Midbrain (tissue), 1 donor: ENCODE results near the gene C1QL2.

ENCODE experiments used
- DNase-seq: peaks from one replicate; lab custom pipeline; 2025; lab: John Stamatoyannopoulos, UW

Gene C1QL2

GRCh38 chr2:119158563-119159347 lies at the start of gene C1QL2:
C1QL2 (minus strand) TSS chr2:119158751; CDS start chr2:119158269, 482 bp downstream.
- DNase-seq, result no peak

DNA sequence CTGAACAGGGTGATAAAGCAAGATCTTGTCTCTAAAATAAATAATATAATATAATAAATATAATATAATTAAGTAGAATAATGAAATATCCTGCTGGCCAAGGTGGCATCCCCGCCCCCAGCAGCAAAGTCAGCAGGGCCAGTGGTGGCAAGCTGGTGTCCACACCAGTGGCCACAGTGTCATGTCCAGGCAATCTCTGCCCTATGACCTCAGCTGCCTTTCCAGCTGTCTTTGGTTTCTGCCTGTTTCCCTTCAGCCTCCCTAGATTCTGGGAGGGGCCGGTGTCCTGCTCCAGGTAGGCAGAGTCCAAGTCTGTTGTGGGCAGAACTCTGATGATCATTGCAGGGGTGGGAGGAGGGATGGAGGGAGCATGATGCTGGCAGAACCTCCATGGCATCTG lies 48.9 kb upstream of the C1QL2 start:
- DNase-seq, result no peak

GRCh38 chr2:119206201-119206600 lies 47.6 kb upstream of the C1QL2 start:
- DNase-seq, result no peak

GRCh38 chr2:119205001-119205706 lies 46.6 kb upstream of the C1QL2 start:
- DNase-seq, result no peak

DNA sequence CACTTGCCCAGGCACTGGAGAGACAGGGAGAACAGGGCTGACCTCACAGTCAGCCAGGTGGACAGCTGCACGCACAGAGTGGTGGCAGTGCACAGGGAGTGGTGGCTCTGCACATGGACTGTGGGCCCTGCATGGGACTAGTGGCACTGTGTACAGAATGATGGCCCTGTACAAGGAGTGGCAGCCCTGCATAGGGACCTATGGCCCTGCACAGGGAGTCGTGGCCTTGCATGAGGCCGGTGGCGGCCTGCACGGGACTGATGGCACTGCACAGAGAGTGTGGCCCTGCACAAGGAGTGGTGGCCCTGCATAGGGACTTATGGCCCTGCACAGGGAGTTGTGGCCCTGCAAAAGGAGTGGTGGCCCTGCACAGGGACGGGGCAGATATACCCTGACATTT lies 46.0 kb upstream of the C1QL2 start:
- DNase-seq, result no peak

DNA sequence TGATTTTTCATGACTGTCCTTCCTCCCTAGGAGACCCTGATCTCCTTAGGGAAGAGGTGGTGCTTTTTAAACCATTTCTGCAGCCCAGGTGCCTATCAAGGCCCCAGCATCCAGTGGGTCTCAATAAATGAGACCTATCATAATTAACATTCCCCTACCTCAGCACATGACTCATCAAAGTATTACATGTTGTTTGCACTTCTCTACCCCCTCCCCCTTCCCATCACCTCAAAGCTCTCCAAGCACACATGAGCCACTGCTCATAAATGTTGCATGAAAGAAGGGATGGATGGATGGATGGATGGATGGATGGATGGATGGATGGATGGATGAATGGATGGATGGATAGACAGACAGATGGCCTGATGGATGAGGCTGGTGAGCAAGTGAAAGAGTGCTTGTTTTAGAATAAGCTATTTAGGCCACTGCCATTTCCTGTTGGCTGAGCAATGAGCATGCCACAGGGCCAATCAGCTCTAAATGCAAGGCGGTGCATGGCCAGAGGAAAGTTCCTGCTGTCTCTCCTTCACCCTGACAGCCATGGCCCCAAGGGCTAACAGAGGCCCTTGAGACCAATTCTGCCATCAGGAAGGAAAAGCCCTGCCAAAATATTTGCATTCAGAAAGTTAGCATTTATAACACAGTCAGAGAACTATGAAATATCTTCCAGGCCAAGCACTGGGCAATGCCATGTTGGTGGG lies 44.2 kb upstream of the C1QL2 start:
- no peak for DNase-seq

DNA sequence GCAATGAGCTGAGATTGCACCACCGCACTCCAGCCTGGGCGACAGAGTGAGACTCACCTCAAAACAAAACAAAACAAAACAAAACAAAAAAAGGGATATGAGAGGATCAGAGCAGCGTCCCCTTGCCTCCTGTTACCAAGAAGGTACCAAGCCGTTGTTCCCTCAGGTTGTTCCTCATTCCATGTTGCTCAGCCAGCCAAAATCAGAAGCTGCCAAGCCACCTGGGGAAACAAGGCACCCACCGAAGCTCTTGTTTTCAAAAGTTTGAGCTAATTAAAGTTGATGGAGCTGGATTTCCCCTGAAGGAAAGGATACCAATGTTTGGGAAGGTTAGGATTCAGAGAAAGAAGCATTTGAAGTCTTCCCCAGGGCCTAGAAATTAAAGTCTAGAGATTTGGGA lies 43.3 kb upstream of the C1QL2 start:
- DNase-seq, result no peak

DNA sequence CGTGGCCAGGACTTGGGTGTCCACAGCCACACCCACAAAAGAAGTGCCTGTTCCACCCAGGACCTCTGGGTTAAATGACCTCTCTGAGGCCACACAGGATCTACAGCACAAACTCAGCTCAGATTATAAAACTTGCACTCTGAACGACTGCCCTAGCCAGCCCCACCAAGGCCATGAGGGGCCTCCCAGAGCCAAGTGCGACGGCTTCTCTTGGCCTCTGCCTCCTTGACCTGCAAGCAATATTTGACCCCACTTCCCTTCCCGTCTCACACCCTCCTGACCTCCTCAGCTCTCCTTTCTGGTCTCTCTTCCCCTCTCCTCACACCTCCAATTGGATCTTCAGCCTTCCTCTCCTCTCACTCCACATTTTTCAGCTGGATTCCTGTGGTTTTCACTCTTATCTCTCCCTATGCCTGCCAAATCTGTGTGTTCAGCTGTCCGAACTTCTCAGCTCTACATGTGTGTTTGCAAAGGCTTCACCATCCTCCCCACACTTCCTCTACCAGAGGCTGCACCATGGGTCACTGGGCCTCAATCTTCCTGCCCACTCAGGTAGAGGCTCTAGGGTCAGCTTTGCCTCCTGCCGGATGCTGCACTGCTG lies 39.8 kb upstream of the C1QL2 start:
- no peak for DNase-seq

DNA sequence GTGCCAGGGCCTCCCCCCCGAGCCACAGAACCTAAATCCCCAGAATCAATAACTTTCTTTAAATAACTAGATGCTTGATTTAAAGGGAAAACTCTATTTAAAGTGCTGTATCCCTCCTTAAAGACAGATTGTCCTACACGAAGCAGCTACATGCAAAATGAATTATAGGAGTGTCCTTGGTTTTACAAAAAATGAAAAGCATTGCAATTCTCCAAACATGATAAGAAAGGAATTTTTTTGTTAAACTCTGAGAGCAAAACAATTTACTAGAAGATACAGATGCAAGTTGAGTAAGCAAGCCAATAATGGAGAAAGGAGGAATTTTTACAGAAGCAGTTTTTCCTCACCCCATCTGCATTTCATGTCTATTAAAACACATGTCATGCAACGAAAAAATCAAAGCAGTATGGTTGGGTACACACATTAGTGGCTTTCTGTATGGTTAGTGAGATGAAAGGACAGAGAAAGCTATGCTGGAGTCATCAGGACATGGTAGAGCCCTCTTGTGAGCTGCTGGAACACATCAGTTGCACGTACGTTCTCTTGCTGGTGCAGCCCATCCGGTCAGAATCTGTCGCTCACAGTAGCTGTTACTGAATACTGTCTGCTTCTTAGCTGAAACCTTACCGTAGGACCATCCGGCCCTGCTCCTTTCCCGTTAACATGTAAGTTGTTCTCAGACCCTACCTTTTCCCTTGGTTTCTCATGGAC lies 39.1 kb upstream of the C1QL2 start:
- DNase-seq, result no peak

DNA sequence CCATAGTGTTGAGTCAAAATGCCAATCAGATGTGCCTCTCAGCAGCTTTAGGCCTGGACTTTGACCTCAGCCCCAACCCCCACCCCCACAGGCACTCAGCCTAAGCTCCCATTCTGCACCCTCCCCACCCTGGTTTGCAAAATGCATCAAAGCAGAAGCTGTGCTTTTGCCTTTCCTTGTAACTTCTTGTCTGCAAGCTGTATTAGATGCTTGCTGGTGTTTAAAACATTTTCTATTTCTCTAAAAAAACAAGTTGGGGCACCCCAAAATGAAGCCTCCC lies 38.5 kb upstream of the C1QL2 start:
- no peak for DNase-seq

GRCh38 chr2:119196301-119197125 lies 38.0 kb upstream of the C1QL2 start:
- DNase-seq, result no peak

DNA sequence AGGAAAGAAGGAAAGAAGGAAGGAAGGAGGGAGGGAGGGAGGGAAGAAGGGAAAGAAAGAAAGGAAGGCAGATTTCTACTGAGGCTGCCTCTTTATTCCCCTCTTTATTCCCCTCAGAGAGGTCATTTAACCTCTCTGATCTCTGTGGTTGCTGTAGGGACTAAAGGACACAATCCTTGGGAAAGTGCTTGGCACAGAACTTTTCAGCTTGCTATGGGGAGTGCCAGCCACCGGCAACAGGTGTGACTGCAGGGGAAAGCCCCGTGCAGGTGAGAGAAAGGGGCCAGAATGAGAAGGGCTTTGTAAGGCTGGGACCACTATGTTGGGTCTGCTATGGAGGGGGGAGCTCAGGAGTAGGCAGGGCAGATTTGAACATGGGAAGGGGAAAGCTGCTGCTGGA lies 37.3 kb upstream of the C1QL2 start:
- no peak for DNase-seq

GRCh38 chr2:119195001-119195400 lies 36.5 kb upstream of the C1QL2 start:
- DNase-seq, result no peak

DNA sequence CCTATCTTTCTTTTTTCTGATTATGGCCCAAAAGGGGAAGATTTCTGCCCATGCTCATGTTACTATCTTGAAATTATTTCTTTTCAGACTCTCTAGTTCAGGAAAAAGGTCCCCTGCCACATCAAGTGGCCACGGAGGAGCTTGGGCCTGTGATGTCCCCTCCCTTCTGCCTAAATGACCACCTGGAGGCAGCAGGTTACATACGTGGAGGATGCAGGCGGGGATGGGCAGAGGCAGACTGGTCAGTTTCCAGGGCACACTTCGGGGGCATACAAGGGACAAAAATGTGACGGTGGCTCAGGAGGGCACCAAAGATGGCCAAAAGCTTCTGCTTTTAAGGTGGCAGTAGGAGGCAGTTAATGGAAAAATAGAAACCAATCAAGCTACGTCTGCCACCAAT lies 34.3 kb upstream of the C1QL2 start:
- no peak for DNase-seq

DNA sequence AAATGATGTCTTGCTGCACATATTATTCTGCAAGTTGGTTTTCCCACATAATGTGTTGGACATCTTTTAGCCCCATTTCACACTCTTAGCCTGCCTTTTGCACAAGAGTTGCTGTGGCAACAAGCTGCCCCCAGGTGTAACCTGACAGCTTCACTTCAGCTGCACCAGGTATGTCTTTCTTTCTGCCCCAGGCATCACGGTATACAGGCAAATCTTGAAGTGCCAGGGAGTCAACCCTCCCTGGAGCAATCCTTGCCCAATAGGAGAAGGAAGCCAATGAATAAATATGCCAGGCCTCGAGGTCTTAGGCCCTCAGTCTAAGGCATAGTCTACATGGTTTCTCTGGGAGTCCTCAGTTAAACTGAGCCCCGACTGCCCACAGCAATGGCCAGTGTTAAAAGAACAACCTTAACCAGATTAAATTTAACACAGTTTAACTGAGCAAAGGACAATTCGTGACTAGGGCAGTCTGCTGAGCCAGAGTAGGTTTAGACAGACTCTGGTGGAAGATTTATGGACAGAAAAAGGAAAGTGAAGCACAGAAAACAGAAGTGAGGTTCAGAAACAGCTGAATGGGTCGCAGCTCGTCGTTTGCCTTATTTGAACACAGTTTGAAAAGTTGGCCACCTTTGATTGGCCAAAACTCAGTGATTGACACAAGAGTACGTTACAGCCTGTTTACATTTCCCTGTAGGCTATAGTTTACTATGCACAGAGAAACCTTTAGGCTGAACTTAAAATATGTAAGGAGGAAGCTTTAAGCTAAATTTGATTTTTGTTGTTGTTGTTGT lies 32.0 kb upstream of the C1QL2 start:
- DNase-seq, result no peak

DNA sequence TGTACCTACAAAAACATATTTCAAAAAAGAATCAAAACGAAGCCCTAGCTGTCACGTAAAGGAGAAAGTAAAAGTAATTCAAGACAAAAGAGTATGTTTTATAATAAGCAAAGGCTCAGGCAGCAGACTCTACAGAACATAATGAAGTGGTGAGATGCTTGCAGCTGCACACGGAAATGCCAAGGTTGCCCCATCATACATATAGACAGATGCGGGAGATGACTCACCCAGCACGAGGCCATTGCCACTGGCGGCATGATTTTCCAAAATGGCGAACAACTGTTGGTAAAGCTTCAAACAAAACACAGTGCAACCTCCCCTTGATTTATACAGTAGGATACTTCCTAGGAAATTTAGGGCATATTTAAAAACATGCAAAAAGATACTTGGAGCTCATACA lies 26.0 kb upstream of the C1QL2 start:
- DNase-seq, result no peak

DNA sequence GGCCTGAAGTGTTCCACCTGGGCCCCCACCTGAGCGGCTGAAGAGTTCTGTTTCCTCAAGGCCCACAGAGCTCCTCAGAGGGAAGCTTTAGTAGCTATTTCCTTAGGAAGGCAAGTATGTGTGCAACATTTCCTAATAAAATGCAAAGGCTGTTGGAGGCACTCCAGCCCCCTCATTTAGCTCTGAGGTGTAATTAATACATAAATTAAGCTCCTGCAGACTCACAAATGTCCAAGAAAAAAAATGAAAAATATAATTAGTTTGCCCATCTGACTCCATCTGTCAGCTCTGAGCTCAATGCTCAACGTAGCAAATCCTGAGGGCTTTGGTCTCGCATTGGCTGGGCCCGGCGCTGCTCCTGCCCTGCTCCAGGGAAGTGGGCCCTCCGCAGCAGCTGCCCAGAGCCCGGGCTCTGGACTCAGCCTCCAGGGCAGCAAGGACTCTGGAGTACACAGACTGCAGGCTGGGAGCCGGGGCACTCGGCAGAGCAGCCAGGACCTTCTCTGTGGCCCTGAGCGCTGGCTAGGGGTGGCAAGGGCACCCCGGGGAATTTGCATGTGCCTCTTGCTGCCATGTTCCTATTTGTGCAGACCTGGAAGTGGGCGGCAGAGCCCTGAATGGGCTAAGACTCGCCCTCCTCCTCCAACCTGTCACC lies 23.4 kb upstream of the C1QL2 start:
- no peak for DNase-seq

- no peak for DNase-seq
These were observed 22.8 kb upstream of the C1QL2 start for GRCh38 chr2:119181391-119181790.

GRCh38 chr2:119180892-119181291 lies 22.3 kb upstream of the C1QL2 start:
- DNase-seq, result no peak

- no peak for DNase-seq
These were observed 21.4 kb upstream of the C1QL2 start for GRCh38 chr2:119179991-119180390.
